ENCODE results near the gene NKX3-2.
A peak's percentile ranks its signal among the peaks of the same experiment; 100 is the strongest.

Gene NKX3-2

DNA sequence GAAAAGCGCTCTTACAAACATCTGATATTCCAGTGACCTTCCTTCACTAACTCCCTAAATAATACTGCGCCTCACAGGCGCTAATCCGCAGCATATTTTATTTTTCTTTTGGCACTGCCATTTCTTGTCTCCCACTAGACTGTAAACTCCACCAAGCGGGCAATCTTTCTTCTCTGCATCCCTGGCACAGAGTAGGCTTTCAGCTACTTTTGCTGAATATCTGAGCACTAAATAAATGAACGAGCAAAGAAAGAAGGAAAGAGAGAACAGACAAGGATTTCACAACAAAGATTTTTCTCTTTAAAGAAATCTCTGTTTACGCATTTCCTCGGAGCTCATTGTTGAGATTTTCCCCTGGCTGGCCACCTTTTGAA is 12.7 kb downstream of the NKX3-2 start:
- Mint-ChIP-seq H3K27ac (peak overlapping the region; percentile 42), H3K4me3 (no peak overlapping the region), H3K27me3 (peaks cover 32% of the 10 kb centered on the region), H3K36me3 (no peaks in the 10 kb centered on the region), H3K9me3 (no peaks in the 10 kb centered on the region), H3K4me1 (peaks cover 14% of the 10 kb centered on the region)
- DNase-seq (ENCODE audit: low spot score in 2 of 2) (no peak), ATAC-seq (ENCODE audit: low read depth) (no peak)

DNA sequence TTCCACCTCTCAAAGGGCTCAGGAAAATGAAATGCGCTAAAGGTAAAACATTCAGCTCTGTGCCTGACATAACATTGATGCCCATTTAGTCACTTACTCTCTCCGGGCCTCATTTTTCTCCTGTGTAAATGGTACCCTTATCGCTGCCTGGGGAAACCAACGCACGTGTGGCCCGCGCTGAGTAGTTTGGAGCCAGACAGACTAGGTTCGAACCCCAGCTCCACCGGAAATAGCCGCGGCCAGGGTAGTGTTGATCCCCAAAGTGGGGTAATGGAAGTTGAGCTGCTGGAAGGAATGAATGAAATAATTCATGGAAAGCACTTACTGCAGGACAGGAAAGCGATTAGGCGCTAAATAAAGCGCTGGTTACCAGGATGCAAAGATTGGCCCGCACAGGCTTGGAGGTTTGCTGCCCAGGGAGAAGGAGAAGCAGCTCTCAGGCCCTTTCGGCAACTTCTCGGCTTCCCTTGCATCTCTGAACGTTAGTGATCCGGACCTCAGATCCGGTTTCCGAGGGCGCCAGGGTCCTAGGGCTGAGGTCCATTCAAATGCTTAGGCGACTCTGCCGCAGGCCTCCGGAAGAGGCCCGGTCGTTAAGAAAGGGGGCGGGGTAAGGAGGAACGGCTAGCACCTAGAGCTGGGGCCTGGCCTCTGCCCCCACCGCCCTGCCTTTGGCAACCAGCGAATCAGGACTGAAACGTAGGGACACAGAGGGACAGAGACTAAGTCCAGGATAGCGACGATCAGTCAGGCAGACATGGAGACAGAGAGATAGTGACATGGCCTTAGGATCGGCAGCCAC is 13.3 kb downstream of the NKX3-2 start:
- ATAC-seq (ENCODE audit: low read depth) (no peak), DNase-seq (ENCODE audit: low spot score in 2 of 2) (peak in 1 of 2 donors; percentile 15)
- no peak overlapping the region for H3K4me3 Mint-ChIP-seq
- no peaks in the 10 kb centered on the region for H3K9me3 Mint-ChIP-seq
- H3K27me3 Mint-ChIP-seq = peaks cover 31% of the 10 kb centered on the region
- H3K4me1 Mint-ChIP-seq = peaks cover 14% of the 10 kb centered on the region
- H3K36me3 Mint-ChIP-seq = no peaks in the 10 kb centered on the region
- peak overlapping the region; percentile 42 for H3K27ac Mint-ChIP-seq

GRCh38 chr4:13529128-13529919 is 15.0 kb downstream of the NKX3-2 start:
- peak overlapping the region; percentile 41 for H3K27ac Mint-ChIP-seq
- ATAC-seq (ENCODE audit: low read depth) (no peak), DNase-seq (ENCODE audit: low spot score in 2 of 2) (peak in 1 of 2 donors; percentile 14)
- peak overlapping the region; percentile 24 for H3K4me3 Mint-ChIP-seq
- H3K4me1 Mint-ChIP-seq = peaks cover 14% of the 10 kb centered on the region
- H3K36me3 Mint-ChIP-seq = no peaks in the 10 kb centered on the region
- no peaks in the 10 kb centered on the region for H3K9me3 Mint-ChIP-seq
- peaks cover 38% of the 10 kb centered on the region for H3K27me3 Mint-ChIP-seq

GRCh38 chr4:13528821-13529127 is 15.5 kb downstream of the NKX3-2 start:
- DNase-seq (ENCODE audit: low spot score in 2 of 2) (no peak), ATAC-seq (ENCODE audit: low read depth) (no peak)
- Mint-ChIP-seq H3K9me3 (no peaks in the 10 kb centered on the region), H3K27ac (peak overlapping the region; percentile 41), H3K4me1 (peaks cover 14% of the 10 kb centered on the region), H3K27me3 (peaks cover 39% of the 10 kb centered on the region), H3K4me3 (peak overlapping the region; percentile 32), H3K36me3 (no peaks in the 10 kb centered on the region)

GRCh38 chr4:13527981-13528820 is 16.1 kb downstream of the NKX3-2 start:
- peak; percentile 66 for ATAC-seq (ENCODE audit: low read depth)
- Mint-ChIP-seq H3K4me1 (peaks cover 14% of the 10 kb centered on the region), H3K27ac (peak overlapping the region; percentile 41), H3K27me3 (peaks cover 35% of the 10 kb centered on the region), H3K4me3 (peak overlapping the region; percentile 32), H3K36me3 (no peaks in the 10 kb centered on the region), H3K9me3 (no peaks in the 10 kb centered on the region)
- peak in 1 of 2 donors; percentile 23 for DNase-seq (ENCODE audit: low spot score in 2 of 2)

GRCh38 chr4:13527192-13527980 is 16.9 kb downstream of the NKX3-2 start:
- no peaks in the 10 kb centered on the region for H3K36me3 Mint-ChIP-seq
- peaks cover 14% of the 10 kb centered on the region for H3K4me1 Mint-ChIP-seq
- H3K9me3 Mint-ChIP-seq = no peaks in the 10 kb centered on the region
- ATAC-seq (ENCODE audit: low read depth) = peak; percentile 46
- H3K27ac Mint-ChIP-seq = no peak overlapping the region
- H3K4me3 Mint-ChIP-seq = peak overlapping the region; percentile 67
- peak in 1 of 2 donors; percentile 21 for DNase-seq (ENCODE audit: low spot score in 2 of 2)
- H3K27me3 Mint-ChIP-seq = peaks cover 34% of the 10 kb centered on the region

- ATAC-seq (ENCODE audit: low read depth) (no peak), DNase-seq (ENCODE audit: low spot score in 2 of 2) (no peak)
- no peaks in the 10 kb centered on the region for H3K36me3 Mint-ChIP-seq
- H3K9me3 Mint-ChIP-seq = no peaks in the 10 kb centered on the region
- H3K4me3 Mint-ChIP-seq = no peak overlapping the region
- no peak overlapping the region for H3K27ac Mint-ChIP-seq
- H3K4me1 Mint-ChIP-seq = peaks cover 14% of the 10 kb centered on the region
- H3K27me3 Mint-ChIP-seq = peaks cover 33% of the 10 kb centered on the region
Observed at GRCh38 chr4:13526658-13527057, 17.6 kb downstream of the NKX3-2 start.

DNA sequence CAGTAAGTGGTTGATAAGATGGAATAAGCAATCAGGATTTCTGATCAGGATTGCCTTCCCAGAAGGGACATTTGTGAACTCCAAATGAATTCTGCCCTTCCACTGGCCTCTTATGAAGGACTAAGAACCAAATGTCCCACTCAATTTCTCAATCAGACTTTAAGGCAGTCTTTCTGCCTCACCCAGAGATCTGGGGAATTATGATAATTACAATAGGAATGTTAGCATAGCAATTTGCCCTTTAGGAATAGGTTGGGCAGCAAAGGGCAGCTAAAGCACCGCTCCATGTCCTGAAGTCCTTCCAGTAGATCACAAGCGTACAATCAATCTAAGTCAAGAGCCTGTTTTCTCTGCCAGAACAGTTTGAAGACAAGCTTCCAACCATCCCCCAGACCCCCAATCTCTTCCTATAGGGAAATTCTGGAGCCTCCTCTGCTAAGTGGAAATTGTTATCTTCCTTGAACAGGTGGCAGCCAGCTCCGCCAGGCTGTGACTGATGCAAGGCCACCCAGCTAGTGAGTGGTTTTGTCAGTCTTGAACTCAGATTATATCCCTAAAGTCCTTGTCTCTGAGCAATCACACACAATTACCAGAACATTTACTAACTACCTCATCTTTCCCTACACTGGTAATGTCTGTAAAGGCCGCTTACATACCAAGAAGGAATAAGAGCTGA is 18.6 kb downstream of the NKX3-2 start:
- DNase-seq (ENCODE audit: low spot score in 2 of 2) = no peak
- no peak overlapping the region for H3K4me3 Mint-ChIP-seq
- ATAC-seq (ENCODE audit: low read depth) = no peak
- H3K4me1 Mint-ChIP-seq = peaks cover 11% of the 10 kb centered on the region
- H3K27me3 Mint-ChIP-seq = peaks cover 26% of the 10 kb centered on the region
- H3K36me3 Mint-ChIP-seq = no peaks in the 10 kb centered on the region
- no peak overlapping the region for H3K27ac Mint-ChIP-seq
- H3K9me3 Mint-ChIP-seq = no peaks in the 10 kb centered on the region

- Mint-ChIP-seq H3K27ac (no peak overlapping the region), H3K27me3 (peaks cover 23% of the 10 kb centered on the region), H3K36me3 (no peaks in the 10 kb centered on the region), H3K4me3 (no peak overlapping the region), H3K4me1 (peaks cover 11% of the 10 kb centered on the region), H3K9me3 (no peaks in the 10 kb centered on the region)
- DNase-seq (ENCODE audit: low spot score in 2 of 2) = peak in 1 of 2 donors; percentile 13
- ATAC-seq (ENCODE audit: low read depth) = no peak
Observed at GRCh38 chr4:13524504-13525243, 19.6 kb downstream of the NKX3-2 start.

- no peak overlapping the region for H3K4me3 Mint-ChIP-seq
- no peaks in the 10 kb centered on the region for H3K36me3 Mint-ChIP-seq
- H3K9me3 Mint-ChIP-seq = no peaks in the 10 kb centered on the region
- peaks cover 19% of the 10 kb centered on the region for H3K27me3 Mint-ChIP-seq
- peak in 1 of 2 donors; percentile 9 for DNase-seq (ENCODE audit: low spot score in 2 of 2)
- no peak for ATAC-seq (ENCODE audit: low read depth)
- H3K27ac Mint-ChIP-seq = peak overlapping the region; percentile 57
- H3K4me1 Mint-ChIP-seq = peaks cover 9% of the 10 kb centered on the region
Observed at GRCh38 chr4:13523591-13524503, 20.5 kb downstream of the NKX3-2 start.

- DNase-seq (ENCODE audit: low spot score in 2 of 2) = no peak
- ATAC-seq (ENCODE audit: low read depth) = no peak
- Mint-ChIP-seq H3K36me3 (no peaks in the 10 kb centered on the region), H3K27me3 (peaks cover 17% of the 10 kb centered on the region), H3K4me1 (peaks cover 5% of the 10 kb centered on the region), H3K9me3 (no peaks in the 10 kb centered on the region), H3K27ac (no peak overlapping the region), H3K4me3 (no peak overlapping the region)
Observed at GRCh38 chr4:13523105-13523477, 21.2 kb downstream of the NKX3-2 start.
